Thyroid gland (tissue), 4 donors: ENCODE measurements around the gene HTR3A. TPM values are rescaled to one million over a fixed set of nuclear protein-coding genes. Genes with fewer than 3 reads are reported as not detected.

Experiments
- DNase-seq, 2 donors: peaks; one replicate each; pipeline ENCODE4 v3.0.0-alpha.2; 2019
- H3K27ac ChIP-seq, 3 donors: fragments of 200-600 bp; sonication (generic); 1 replicate in 2 of 3; 2 replicates in 1 of 3; pipeline ENCODE4 v1.5.1; 2016 to 2019; ENCODE audit warnings: mild to moderate bottlenecking in 1 of 3, moderate library complexity in 1 of 3
- H3K27me3 ChIP-seq: fragments of 200-600 bp; sonication (generic); one replicate; pipeline ENCODE4 v1.5.1; 2019
- H3K36me3 ChIP-seq, 2 donors: fragments of 200-600 bp; sonication (generic); one replicate each; pipeline ENCODE4 v1.5.1; 2016 to 2019
- H3K4me1 ChIP-seq, 2 donors: fragments of 200-600 bp; sonication (generic); one replicate each; pipeline ENCODE4 v1.5.1; 2017 to 2019
- H3K4me3 ChIP-seq, 3 donors: fragments of 200-600 bp; sonication (generic); replicated peaks in 1 of 3; 1 replicate in 2 of 3; 2 replicates in 1 of 3; pipeline ENCODE4 v1.5.1; 2016; ENCODE audit warnings: mild to moderate bottlenecking in 1 of 3
- H3K9me3 ChIP-seq: fragments of 200-600 bp; sonication (generic); one replicate; pipeline ENCODE4 v1.5.1; 2017
- POLR2A ChIP-seq, 2 donors: fragments of 450-650 bp; IDR thresholded peaks; one replicate each; pipeline ENCODE4 v1.6.1; 2017; ENCODE audit warnings: antibody characterized with exemption in 2 of 2, mild to moderate bottlenecking in 2 of 2, moderate library complexity in 1 of 2
- WGBS, 2 donors: methylation state at CpG; one replicate each; pipeline ENCODE4 v1.1.5; 2017; 5-methylcytosine and 5-hydroxymethylcytosine counted together
- intact Hi-C: fragments of 100-400 bp; cut with DNase I; formaldehyde crosslinking; loops from one replicate; pipeline ENCODE4 v1.15.1; 2023
- total RNA-seq, 4 donors: library from RNA; depleted of rRNA; stranded (reverse); fragments of >200 nt; gene quantifications; one replicate each; pipeline ENCODE4 v1.2.3, GENCODE V29; 2016
- TF ChIP-seq, protein P1 (sequence below), 6 experiments: fragments of 200-600 bp in 3 of 6; fragments of 450-650 bp in 3 of 6; sonication (generic) in 3 of 6; IDR thresholded peaks; one replicate each; pipeline ENCODE4 v1.5.1; 2016 to 2019; ENCODE audit warnings: antibody characterized with exemption in 6 of 6, mild to moderate bottlenecking in 2 of 6, inconsistent platforms in 1 of 6, moderate library complexity in 1 of 6

The HTR3A gene
- total RNA-seq, 4 donors from 2014 or later = not detected

DNA sequence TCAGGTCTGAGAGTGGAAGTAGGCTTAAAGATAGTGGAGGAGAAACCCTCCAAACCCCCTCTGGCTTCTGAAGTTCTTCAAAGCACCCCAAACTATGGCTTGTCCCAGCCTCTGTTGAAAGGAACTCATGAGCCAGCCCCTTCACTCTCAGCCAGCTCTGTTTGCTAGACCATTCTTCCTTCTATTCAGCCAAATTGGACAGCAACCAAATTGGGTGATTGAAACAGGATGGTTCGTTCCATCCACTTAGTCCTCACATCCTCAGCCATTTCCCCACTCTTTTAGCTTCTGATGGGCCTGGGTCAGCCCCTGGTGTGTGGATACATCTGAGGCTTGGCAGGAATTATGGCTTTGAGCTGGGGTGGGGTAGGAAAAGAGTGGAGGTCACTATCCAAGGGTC, 4.5 kb downstream of the HTR3A start:
- Histone ChIP-seq H3K27me3 (no peaks in the 10 kb centered on the region), H3K36me3 (no peaks in the 10 kb centered on the region), H3K9me3 (no peaks in the 10 kb centered on the region), H3K27ac (no peak overlapping the region), H3K4me3 (no peak overlapping the region), H3K4me1 (peaks cover 0 to 8% of the 10 kb centered on the region in 2 donors)
- DNase-seq = no peak
- WGBS, 2 donors = 47 to 73% methylated on average over 1 of the region's 1 CpG
- intact Hi-C loops = no loop called here
- no peak for TF ChIP-seq POLR2A (IDR thresholded peaks at IDR 0.05)
- TF ChIP-seq, protein P1, sequence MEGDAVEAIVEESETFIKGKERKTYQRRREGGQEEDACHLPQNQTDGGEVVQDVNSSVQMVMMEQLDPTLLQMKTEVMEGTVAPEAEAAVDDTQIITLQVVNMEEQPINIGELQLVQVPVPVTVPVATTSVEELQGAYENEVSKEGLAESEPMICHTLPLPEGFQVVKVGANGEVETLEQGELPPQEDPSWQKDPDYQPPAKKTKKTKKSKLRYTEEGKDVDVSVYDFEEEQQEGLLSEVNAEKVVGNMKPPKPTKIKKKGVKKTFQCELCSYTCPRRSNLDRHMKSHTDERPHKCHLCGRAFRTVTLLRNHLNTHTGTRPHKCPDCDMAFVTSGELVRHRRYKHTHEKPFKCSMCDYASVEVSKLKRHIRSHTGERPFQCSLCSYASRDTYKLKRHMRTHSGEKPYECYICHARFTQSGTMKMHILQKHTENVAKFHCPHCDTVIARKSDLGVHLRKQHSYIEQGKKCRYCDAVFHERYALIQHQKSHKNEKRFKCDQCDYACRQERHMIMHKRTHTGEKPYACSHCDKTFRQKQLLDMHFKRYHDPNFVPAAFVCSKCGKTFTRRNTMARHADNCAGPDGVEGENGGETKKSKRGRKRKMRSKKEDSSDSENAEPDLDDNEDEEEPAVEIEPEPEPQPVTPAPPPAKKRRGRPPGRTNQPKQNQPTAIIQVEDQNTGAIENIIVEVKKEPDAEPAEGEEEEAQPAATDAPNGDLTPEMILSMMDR (IDR thresholded peaks at IDR 0.05) = no peak

DNA sequence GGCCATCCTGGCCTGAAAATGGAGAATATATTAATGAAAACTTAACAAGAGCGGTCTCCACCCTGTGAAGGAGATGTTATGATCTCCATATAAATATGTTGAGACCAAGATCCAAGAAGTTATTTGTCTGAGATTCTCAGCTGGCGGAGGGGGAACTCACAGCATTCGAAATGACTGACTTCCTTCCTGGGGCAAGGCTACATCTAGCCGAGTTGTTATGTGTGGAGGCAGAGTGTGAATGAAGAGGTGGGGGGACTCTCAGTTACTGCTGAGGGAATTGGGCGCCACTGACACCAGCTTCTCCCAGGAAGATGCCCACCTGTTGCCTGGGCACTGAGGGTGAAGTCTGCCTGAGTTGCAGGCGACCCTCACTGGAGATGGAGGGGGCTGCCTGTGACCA, 5.9 kb downstream of the HTR3A start:
- Histone ChIP-seq H3K4me1 (no peaks in the 10 kb centered on the region), H3K4me3 (no peak overlapping the region), H3K36me3 (no peaks in the 10 kb centered on the region), H3K27me3 (no peaks in the 10 kb centered on the region), H3K27ac (no peak overlapping the region), H3K9me3 (no peaks in the 10 kb centered on the region)
- no peak for DNase-seq
- TF ChIP-seq, protein P1 (IDR thresholded peaks at IDR 0.05) = no peak
- TF ChIP-seq POLR2A (IDR thresholded peaks at IDR 0.05) = no peak
- intact Hi-C loops = no loop called here
- WGBS, 2 donors = 71 to 80% methylated on average over 4 to 6 of the region's 6 CpGs

DNA sequence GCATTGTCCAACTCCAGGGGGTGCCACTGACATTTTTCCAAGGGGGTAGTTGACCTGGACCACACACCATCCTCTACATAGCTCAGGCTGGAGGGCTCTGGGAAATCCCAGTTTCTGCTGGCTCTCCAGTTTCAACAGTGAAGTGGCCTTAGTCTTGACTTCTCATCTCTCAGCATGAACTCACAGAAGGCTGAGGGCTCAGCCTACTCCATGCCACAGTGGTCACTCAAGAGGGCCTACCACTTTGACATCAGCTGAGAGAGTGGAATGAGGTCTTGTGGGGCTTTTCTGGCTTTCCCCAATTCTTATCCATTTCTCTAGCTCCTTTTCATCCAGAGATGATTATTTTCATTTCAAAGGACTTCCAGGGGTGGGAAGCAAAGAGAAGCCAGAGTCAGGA, 7.4 kb downstream of the HTR3A start:
- H3K4me3 ChIP-seq = no peak overlapping the region
- H3K9me3 ChIP-seq = no peaks in the 10 kb centered on the region
- TF ChIP-seq, protein P1 (IDR thresholded peaks at IDR 0.05) = no peak
- TF ChIP-seq POLR2A (IDR thresholded peaks at IDR 0.05) = no peak
- intact Hi-C loops = no loop called here
- H3K27me3 ChIP-seq = no peaks in the 10 kb centered on the region
- no peak overlapping the region for H3K27ac ChIP-seq
- H3K36me3 ChIP-seq = no peaks in the 10 kb centered on the region
- peak; percentile 52 to 55 for DNase-seq
- no peaks in the 10 kb centered on the region for H3K4me1 ChIP-seq

DNA sequence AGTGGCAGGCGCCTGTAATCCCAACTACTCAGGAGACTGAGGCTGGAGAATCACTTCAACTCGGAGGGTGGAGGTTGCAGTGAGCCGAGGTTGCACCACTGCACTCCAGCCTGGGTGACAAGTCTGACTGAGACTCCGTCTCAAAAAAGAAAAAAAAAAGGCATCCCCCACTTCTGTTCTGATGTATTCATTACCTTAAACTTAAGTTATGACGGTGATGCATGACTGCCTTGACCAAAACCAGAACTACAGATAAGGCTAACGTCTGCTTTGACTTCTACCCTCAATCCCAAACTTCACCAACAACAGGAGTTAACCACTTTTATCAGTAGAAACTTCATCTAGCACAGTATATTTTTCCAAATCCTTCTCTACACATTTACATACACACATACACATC, 9.9 kb downstream of the HTR3A start:
- H3K27me3 ChIP-seq = no peaks in the 10 kb centered on the region

DNA sequence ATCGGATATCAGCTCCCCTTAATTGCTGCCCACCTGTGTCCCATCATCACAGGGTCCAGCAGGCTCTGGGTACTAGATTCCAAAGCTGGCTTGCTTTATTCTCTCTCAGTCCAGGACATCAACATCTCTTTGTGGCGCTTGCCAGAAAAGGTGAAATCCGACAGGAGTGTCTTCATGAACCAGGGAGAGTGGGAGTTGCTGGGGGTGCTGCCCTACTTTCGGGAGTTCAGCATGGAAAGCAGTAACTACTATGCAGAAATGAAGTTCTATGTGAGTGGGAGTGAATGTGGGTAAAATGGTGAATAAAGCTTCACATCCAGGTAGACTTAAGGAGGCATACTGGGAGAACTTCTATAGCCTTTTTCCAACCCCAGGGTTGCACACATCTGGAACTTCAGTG, 11.0 kb downstream of the HTR3A start:
- WGBS, 2 donors = 94 to 95% methylated on average over 4 of the region's 4 CpGs
- H3K4me1 ChIP-seq = no peaks in the 10 kb centered on the region
- no peak overlapping the region for H3K27ac ChIP-seq
- H3K4me3 ChIP-seq = no peak overlapping the region
- TF ChIP-seq, protein P1 (IDR thresholded peaks at IDR 0.05) = no peak
- no peak for TF ChIP-seq POLR2A (IDR thresholded peaks at IDR 0.05)
- H3K9me3 ChIP-seq = no peaks in the 10 kb centered on the region
- H3K36me3 ChIP-seq = no peaks in the 10 kb centered on the region
- intact Hi-C loops = no loop called here
- DNase-seq = no peak
- no peaks in the 10 kb centered on the region for H3K27me3 ChIP-seq

More for the DNA sequence above, 9.9 kb downstream of the HTR3A start:
- 48 to 52% methylated on average over 6 of the region's 6 CpGs for WGBS, 2 donors
- H3K27ac ChIP-seq = no peak overlapping the region
- TF ChIP-seq, protein P1 (IDR thresholded peaks at IDR 0.05) = no peak
- no peak for TF ChIP-seq POLR2A (IDR thresholded peaks at IDR 0.05)
- no peak overlapping the region for H3K4me3 ChIP-seq
- DNase-seq = no peak
- no peaks in the 10 kb centered on the region for H3K9me3 ChIP-seq
- no peaks in the 10 kb centered on the region for H3K36me3 ChIP-seq
- intact Hi-C loops = no loop called here
- H3K4me1 ChIP-seq = no peaks in the 10 kb centered on the region
